Karpas-422 (cell line): Measurements from ENCODE around the gene RBM20. TPM values are rescaled to one million over a fixed set of nuclear protein-coding genes. Genes with fewer than 3 reads are reported as not detected.
"Not testable (repeated sequence)": the region's sequence is repeated elsewhere in the genome, so short reads cannot be mapped to it uniquely, and the experiment has no call there.

Experiments used
- DNase-seq: peaks from one replicate; pipeline ENCODE4 v3.0.0-alpha.2; 2015
- H2AFZ ChIP-seq: fragments of 200-600 bp; sonication (generic); 2 replicates; pipeline ENCODE4 v1.6.1; 2014; ENCODE audit warnings: antibody characterized with exemption, low read length, mixed read lengths
- H3K27ac ChIP-seq: fragments of 200-600 bp; sonication (generic); 2 replicates; pipeline ENCODE4 v1.5.1; 2014; ENCODE audit warnings: mild to moderate bottlenecking, low read length, moderate library complexity
- H3K27me3 ChIP-seq: fragments of 200-600 bp; sonication (generic); 2 replicates; pipeline ENCODE4 v1.6.1; 2014; ENCODE audit warnings: low read length, mixed read lengths
- H3K36me3 ChIP-seq: fragments of 200-600 bp; sonication (generic); 2 replicates; pipeline ENCODE4 v1.6.1; 2014; ENCODE audit warnings: low read length, mixed read lengths; ENCODE audit not compliant: insufficient read depth
- H3K4me1 ChIP-seq: fragments of 200-600 bp; sonication (generic); 2 replicates; pipeline ENCODE4 v1.6.1; 2014; ENCODE audit warnings: mild to moderate bottlenecking, low read length, mixed read lengths
- H3K4me2 ChIP-seq: fragments of 200-600 bp; sonication (generic); 2 replicates; pipeline ENCODE4 v1.6.1; 2014; ENCODE audit warnings: low read length, low read depth, mild to moderate bottlenecking; ENCODE audit not compliant: poor library complexity, severe bottlenecking
- H3K4me3 ChIP-seq: fragments of 200-600 bp; sonication (generic); 2 replicates; pipeline ENCODE4 v1.5.1; 2014; ENCODE audit warnings: mild to moderate bottlenecking, antibody characterized with exemption, low read length, mixed read lengths
- H3K79me2 ChIP-seq: fragments of 200-600 bp; sonication (generic); 2 replicates; pipeline ENCODE4 v1.6.1; 2014; ENCODE audit warnings: mild to moderate bottlenecking, low read length, mixed read lengths
- H3K9ac ChIP-seq: fragments of 200-600 bp; sonication (generic); 2 replicates; pipeline ENCODE4 v1.6.0; 2014; ENCODE audit warnings: low read length
- H3K9me2 ChIP-seq: fragments of 200-600 bp; sonication (generic), shearing (Covaris generic); replicated peaks from 2 replicates; pipeline ENCODE4 v1.6.0; 2014; ENCODE audit warnings: mild to moderate bottlenecking, low read length, moderate library complexity; ENCODE audit not compliant: insufficient read depth
- H3K9me3 ChIP-seq: fragments of 300-700, 200-600 bp; sonication (generic); 2 replicates; pipeline ENCODE4 v1.6.1; 2014; ENCODE audit warnings: low read length, mixed read lengths
- H4K20me1 ChIP-seq: fragments of 200-600 bp; sonication (generic); 2 replicates; pipeline ENCODE4 v1.6.1; 2014; ENCODE audit warnings: mild to moderate bottlenecking, antibody characterized with exemption, low read length, low read depth; ENCODE audit not compliant: insufficient read depth
- total RNA-seq: library from RNA; depleted of rRNA; stranded (reverse); fragments of >200 nt; shearing (Covaris generic); gene quantifications from 2 replicates; pipeline ENCODE4 v1.2.3, GENCODE V29; 2014; ENCODE audit warnings: low replicate concordance; rRNA removed

Gene RBM20
- total RNA-seq, result not detected in 2 replicates

DNA sequence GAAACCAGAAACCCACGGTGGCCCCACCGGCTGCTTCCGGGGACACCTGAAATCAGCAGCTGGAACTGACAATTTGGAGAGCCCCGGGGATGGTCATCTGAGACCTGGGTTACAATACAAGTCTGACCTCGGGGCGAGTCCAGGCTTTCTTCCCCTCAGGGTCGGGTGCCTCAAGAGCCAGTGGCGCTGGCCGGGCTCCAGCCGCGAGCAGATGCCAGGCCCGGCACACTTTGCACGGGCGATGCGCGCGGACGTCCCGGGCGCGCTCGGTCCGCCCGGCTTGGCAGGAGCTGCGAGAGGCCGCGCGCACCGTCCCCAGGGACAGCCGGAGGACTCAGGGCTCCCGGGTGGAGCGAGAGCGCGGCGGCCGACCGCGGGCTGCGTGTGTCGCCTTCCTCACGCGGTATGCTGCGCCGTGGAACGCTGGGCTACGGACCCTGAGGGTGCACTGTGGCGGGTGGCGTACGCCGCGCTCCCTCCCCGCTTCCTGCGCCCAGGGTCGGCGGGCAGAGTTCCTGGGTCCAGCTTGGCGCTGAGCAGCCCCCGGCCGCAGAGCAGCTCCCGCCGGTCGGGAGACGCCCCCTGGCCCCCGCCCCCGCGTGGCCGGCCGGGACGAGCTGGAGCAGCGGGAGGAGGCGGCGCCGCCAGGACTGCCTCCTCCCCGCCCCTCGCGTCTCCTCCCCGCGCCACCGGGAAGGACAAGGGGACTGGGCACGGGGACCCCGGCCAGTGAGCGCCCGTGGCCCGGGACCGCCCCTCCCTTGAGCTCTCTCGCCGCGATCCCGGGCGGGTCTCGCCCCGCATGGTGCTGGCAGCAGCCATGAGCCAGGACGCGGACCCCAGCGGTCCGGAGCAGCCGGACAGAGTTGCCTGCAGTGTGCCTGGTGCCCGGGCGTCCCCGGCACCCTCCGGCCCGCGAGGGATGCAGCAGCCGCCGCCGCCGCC lies at the start of gene RBM20:
RBM20 (plus strand) TSS at position 684 of the 945 bp plus-strand sequence; CDS start at position 803, 119 bp downstream.
- no peaks in the 10 kb centered on the region for H3K9me3 ChIP-seq
- no peak within 1 kb of the TSS for H3K9ac ChIP-seq
- no peaks in the 10 kb centered on the region for H4K20me1 ChIP-seq
- no peak within 1 kb of the TSS for H3K4me3 ChIP-seq
- no peak within 1 kb of the TSS for H2AFZ ChIP-seq
- H3K4me2 ChIP-seq, result no peak within 1 kb of the TSS
- H3K9me2 ChIP-seq, result no peaks in the 10 kb centered on the region
- no peaks in the 10 kb centered on the region for H3K4me1 ChIP-seq
- H3K36me3 ChIP-seq, result no peaks in the 10 kb centered on the region
- H3K27me3 ChIP-seq, result no peaks in the 10 kb centered on the region
- no peak within 1 kb of the TSS for H3K27ac ChIP-seq
- no peaks in the 10 kb centered on the region for H3K79me2 ChIP-seq
- no peak for DNase-seq

DNA sequence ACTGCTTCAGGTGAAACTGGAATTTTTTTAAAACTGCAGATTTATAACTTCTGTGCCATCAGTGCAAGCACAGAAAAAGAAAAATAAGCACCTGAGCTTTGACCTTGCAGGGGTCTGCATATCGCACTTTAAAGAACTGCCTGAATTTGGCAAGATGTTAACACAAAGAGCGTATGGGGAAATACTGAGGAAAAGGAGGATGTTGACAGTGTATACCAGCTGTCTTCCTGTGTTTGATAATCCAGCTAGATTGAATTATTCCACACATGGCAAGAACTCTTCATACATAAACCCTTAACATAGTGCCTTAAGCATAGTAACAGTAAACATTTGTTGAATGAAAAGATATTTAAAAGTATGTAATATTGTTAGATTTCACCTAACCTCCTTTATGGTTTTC lies 46.7 kb upstream of the RBM20 start:
- no peaks in the 10 kb centered on the region for H3K9me2 ChIP-seq
- no peak overlapping the region for H3K27ac ChIP-seq
- H3K9me3 ChIP-seq, result no peaks in the 10 kb centered on the region
- peaks cover 52% of the 10 kb centered on the region for H3K36me3 ChIP-seq
- H4K20me1 ChIP-seq, result no peaks in the 10 kb centered on the region
- H3K27me3 ChIP-seq, result no peaks in the 10 kb centered on the region
- no peak overlapping the region for H3K9ac ChIP-seq
- no peak overlapping the region for H3K4me2 ChIP-seq
- H2AFZ ChIP-seq, result no peak overlapping the region
- H3K79me2 ChIP-seq, result peaks cover 6% of the 10 kb centered on the region; the same call in 1 of the 2 replicates
- H3K4me1 ChIP-seq, result peaks cover 6% of the 10 kb centered on the region
- no peak for DNase-seq
- H3K4me3 ChIP-seq, result no peak overlapping the region

DNA sequence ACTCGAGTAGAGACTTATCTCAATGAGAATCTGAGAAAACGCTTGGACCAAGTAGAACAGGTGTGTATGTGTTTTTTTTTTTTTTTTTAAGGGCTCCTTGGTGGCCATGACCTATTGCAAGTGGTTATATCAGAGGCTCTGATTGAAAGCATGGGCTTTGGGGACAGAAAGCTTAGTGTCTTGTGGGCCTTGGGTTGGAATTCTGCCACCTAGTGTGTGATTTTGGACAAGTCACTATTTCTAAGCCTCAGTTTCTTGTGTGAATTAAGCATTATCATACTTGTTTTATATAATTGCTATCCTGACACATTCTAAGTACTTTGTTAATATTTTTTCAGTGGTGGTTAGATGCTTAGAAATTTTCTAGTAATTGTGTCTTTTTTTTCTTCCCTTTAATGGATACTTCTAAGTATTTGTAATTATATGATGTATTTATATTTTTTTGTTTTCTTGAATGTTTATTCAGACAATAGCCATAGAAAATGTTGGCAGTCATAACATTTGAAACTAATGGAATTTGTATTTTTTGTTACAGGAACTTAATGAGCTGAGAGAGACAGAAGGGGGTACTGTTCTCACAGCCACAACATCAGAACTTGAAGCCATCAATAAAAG lies 43.5 kb upstream of the RBM20 start:
- H3K9me3 ChIP-seq, result no peaks in the 10 kb centered on the region
- no peak overlapping the region for H3K4me2 ChIP-seq
- H2AFZ ChIP-seq, result no peak overlapping the region
- peaks cover 61% of the 10 kb centered on the region for H3K36me3 ChIP-seq
- no peak overlapping the region for H3K9ac ChIP-seq
- no peak overlapping the region for H3K27ac ChIP-seq
- H3K27me3 ChIP-seq, result no peaks in the 10 kb centered on the region
- no peaks in the 10 kb centered on the region; the same call in 1 of the 2 replicates for H3K4me1 ChIP-seq
- H4K20me1 ChIP-seq, result no peaks in the 10 kb centered on the region
- no peak overlapping the region for H3K4me3 ChIP-seq
- H3K79me2 ChIP-seq, result peaks cover 2% of the 10 kb centered on the region; the same call in 1 of the 2 replicates
- peak; percentile 88 for DNase-seq
- no peaks in the 10 kb centered on the region for H3K9me2 ChIP-seq

DNA sequence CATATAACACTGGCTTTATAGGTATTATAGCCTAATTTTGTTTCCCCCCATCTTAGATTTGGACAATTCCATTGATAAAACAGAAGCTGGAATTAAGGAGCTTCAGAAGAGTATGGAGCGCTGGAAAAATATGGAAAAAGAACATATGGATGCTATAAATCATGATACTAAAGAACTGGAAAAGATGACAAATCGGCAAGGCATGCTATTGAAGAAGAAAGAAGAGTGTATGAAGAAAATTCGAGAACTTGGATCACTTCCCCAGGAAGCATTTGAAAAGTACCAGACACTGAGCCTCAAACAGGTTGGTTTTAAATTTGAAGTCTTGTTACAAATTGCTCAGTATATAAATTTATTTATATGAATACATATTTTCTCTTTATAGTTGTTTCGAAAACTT lies 42.6 kb upstream of the RBM20 start:
- Histone ChIP-seq H3K4me2 (no peak overlapping the region), H3K36me3 (peaks cover 60% of the 10 kb centered on the region)

DNA sequence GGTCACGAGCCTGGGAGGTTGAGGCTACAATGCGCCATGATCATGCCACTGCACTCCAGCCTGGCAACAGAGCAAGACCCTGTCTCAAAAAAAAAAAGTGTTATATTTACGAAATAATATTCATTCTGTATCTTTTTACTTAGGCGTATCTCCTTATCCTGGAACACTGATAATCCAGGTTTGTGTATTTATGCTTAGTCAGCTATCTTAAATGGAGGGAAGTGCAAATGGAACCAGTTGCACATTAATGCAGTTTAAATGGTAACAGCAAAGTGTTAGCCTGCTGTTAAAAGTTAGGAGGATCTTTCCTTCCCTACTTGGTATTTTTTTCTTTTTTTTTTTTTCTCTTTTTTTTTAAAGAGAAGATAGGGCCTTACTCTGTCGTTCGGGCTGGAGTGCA lies 36.0 kb upstream of the RBM20 start:
- H3K36me3 ChIP-seq, result peaks cover 27% of the 10 kb centered on the region; the same call in 1 of the 2 replicates
- H3K9ac ChIP-seq, result no peak overlapping the region
- H3K4me1 ChIP-seq, result no peaks in the 10 kb centered on the region
- no peaks in the 10 kb centered on the region for H3K9me3 ChIP-seq
- H3K27me3 ChIP-seq, result no peaks in the 10 kb centered on the region
- DNase-seq, result no peak
- H3K79me2 ChIP-seq, result no peaks in the 10 kb centered on the region
- no peak overlapping the region for H2AFZ ChIP-seq
- H3K27ac ChIP-seq, result no peak overlapping the region
- no peak overlapping the region for H3K4me2 ChIP-seq
- H3K4me3 ChIP-seq, result no peak overlapping the region
- no peaks in the 10 kb centered on the region for H4K20me1 ChIP-seq
- no peaks in the 10 kb centered on the region for H3K9me2 ChIP-seq

More for the DNA sequence above, 42.6 kb upstream of the RBM20 start:
- peaks cover 2% of the 10 kb centered on the region; the same call in 1 of the 2 replicates for H3K79me2 ChIP-seq
- H4K20me1 ChIP-seq, result no peaks in the 10 kb centered on the region
- DNase-seq, result no peak
- H3K4me3 ChIP-seq, result no peak overlapping the region
- no peaks in the 10 kb centered on the region for H3K9me2 ChIP-seq
- no peaks in the 10 kb centered on the region for H3K9me3 ChIP-seq
- H3K27ac ChIP-seq, result no peak overlapping the region
- H3K27me3 ChIP-seq, result no peaks in the 10 kb centered on the region
- no peak overlapping the region for H2AFZ ChIP-seq
- H3K4me1 ChIP-seq, result no peaks in the 10 kb centered on the region; the same call in 1 of the 2 replicates
- no peak overlapping the region for H3K9ac ChIP-seq

DNA sequence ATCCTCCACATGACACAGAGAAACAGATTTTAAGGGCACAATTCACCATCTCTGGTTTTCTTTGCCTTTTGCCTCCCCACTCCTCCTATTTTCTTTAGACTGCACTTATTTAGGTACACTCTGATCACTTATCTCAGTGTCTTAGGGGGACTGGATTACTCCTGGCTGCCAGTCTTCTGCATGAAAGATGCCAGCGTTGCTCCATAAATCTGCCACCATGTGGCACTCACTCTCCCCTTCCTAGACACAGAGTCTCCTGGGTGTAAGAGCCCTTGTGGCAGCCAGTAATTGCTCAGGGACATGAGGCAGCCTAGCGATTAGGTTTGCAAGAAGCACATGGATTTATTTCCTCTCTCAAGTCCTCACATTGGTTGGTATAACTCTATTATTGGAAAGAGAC lies 34.5 kb upstream of the RBM20 start:
- H3K9me3 ChIP-seq, result no peaks in the 10 kb centered on the region
- peak; percentile 48 for DNase-seq
- H3K9ac ChIP-seq, result no peak overlapping the region
- H4K20me1 ChIP-seq, result no peaks in the 10 kb centered on the region
- H3K4me3 ChIP-seq, result no peak overlapping the region
- no peaks in the 10 kb centered on the region for H3K9me2 ChIP-seq
- H2AFZ ChIP-seq, result no peak overlapping the region
- peaks cover 14% of the 10 kb centered on the region; the same call in 1 of the 2 replicates for H3K36me3 ChIP-seq
- no peak overlapping the region for H3K27ac ChIP-seq
- H3K79me2 ChIP-seq, result no peaks in the 10 kb centered on the region
- no peak overlapping the region for H3K4me2 ChIP-seq
- no peaks in the 10 kb centered on the region for H3K27me3 ChIP-seq
- H3K4me1 ChIP-seq, result peaks cover 4% of the 10 kb centered on the region; the same call in 1 of the 2 replicates

DNA sequence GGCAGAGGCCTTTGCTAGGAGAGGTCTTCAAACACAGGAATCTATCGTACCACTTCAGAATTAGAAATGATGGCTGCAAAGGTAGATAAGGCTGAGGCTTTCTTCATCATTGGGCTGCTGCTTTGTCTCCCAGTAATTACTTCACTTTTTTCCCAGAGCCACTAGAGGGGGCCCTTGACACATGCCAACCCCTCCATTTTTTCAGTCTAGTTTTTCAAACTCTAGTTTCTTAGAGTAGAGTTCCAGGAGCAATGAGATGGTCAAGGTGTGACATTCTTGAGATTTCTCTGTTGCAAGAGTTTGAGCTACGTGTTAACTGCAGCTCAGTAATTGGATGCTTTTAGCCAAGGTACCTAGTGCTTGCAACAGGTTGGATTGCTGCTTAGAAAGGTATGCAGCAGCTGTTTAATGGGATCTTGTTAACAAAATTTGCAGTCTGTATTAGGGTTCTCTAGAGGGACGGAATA lies 33.8 kb upstream of the RBM20 start:
- Histone ChIP-seq H2AFZ (no peak overlapping the region), H3K9ac (no peak overlapping the region), H3K9me3 (no peaks in the 10 kb centered on the region), H3K4me3 (no peak overlapping the region), H3K27ac (no peak overlapping the region), H3K27me3 (no peaks in the 10 kb centered on the region), H3K4me2 (no peak overlapping the region), H3K79me2 (no peaks in the 10 kb centered on the region), H3K4me1 (peaks cover 4% of the 10 kb centered on the region; the same call in 1 of the 2 replicates), H3K9me2 (no peaks in the 10 kb centered on the region), H3K36me3 (peaks cover 8% of the 10 kb centered on the region; the same call in 1 of the 2 replicates), H4K20me1 (no peaks in the 10 kb centered on the region)
- peak; percentile 80 for DNase-seq

DNA sequence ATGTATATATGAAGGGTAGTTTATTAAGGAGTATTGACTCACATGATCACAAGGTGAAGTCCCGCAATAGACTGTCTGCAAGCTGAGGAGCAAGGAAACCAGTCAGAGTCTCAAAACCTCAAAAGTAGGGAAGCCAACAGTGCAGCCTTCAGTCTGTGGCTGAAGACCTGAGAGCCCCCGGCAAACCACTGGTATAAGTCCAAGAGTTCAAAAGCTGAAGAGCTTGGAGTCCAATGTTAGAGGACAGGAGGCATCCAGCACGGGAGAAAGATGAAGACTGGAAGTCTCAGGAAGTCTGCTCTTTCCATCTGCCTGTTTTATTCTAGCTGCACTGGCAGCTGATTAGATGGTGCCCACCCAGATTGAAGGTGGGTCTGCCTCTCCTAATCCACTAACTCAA lies 33.4 kb upstream of the RBM20 start:
- not testable (repeated sequence) for H3K4me3 ChIP-seq, H3K4me2 ChIP-seq, H3K9ac ChIP-seq

More for the DNA sequence above, 33.4 kb upstream of the RBM20 start:
- H4K20me1 ChIP-seq, DNase-seq, H3K9me2 ChIP-seq, H3K79me2 ChIP-seq, H3K4me1 ChIP-seq, H3K36me3 ChIP-seq, H3K27me3 ChIP-seq, H2AFZ ChIP-seq, H3K9me3 ChIP-seq, H3K27ac ChIP-seq: not testable (repeated sequence)
